Right cardiac atrium (tissue), 5 donors: ENCODE measurements around the gene UBE3A. TPM values are rescaled to one million over a fixed set of nuclear protein-coding genes. Genes with fewer than 3 reads are reported as not detected.

Experiments used
- ATAC-seq, 2 donors: fragments of 200-7000 bp; cut with Tn5 transposase; one replicate each; pipeline versions ENCODE4 v1.8.0 to v1.9.1; 2020; ENCODE audit warnings: moderate library complexity in 2 of 2, mild to moderate bottlenecking in 1 of 2
- DNase-seq, 3 donors: peaks; one replicate each; pipeline ENCODE4 v3.0.0-alpha.2; 2020
- H3K27ac ChIP-seq: one replicate; pipeline ENCODE4 v1.5.1; 2013; ENCODE audit warnings: mild to moderate bottlenecking, low read length, control low read depth, moderate library complexity
- H3K27me3 ChIP-seq: one replicate; pipeline ENCODE4 v1.6.1; 2013; ENCODE audit not compliant: control insufficient read depth, insufficient read depth
- H3K4me1 ChIP-seq: one replicate; pipeline ENCODE4 v1.6.1; 2013; ENCODE audit warnings: low read length; ENCODE audit not compliant: control insufficient read depth, insufficient read depth
- H3K4me3 ChIP-seq: one replicate; pipeline ENCODE4 v1.5.1; 2013; ENCODE audit warnings: low read length, control low read depth
- H3K9me3 ChIP-seq: one replicate; pipeline ENCODE4 v1.6.1; 2013; ENCODE audit warnings: low read length; ENCODE audit not compliant: control insufficient read depth
- WGBS: extraction: QIAGEN DNeasy Blood & Tissue Kit; methylation state at CpG from one replicate; pipeline ENCODE4 v1.1.7; 2013; 5-methylcytosine and 5-hydroxymethylcytosine counted together
- intact Hi-C, 4 donors: fragments of 100-400 bp; cut with DNase I; formaldehyde crosslinking; loops; one replicate each; pipeline versions ENCODE4 v1.11.0 to v1.14.0; 2022 to 2023
- polyA plus RNA-seq: library from polyadenylated mRNA; stranded (reverse); fragments of 200-250 nt; gene quantifications from one replicate; pipeline ENCODE4 v1.2.3, GENCODE V29; 2013
- total RNA-seq, 4 donors: library from RNA; stranded (reverse); fragmentation: NEBNext Ultra II Directional; extraction: Animal tissue kit (Norgen Biotek cat#: 25700); gene quantifications; one replicate each; pipeline ENCODE4 v1.2.1, GENCODE V29; 2021
- donor health status: healthy with polysubstance abuse.
- donor health status: DM: no; HTN: yes; CAD: no.
- donor health status: DM: no; HTN: no; CAD: no.
- donor health status: DM: no; HTN: yes; CAD: no; lungs with severe emphysema.
- donor health status: DM: yes; HTN: yes; CAD: no.

Gene UBE3A
- total and polyA plus RNA-seq, 5 donors, result 30.7 to 119 (median 106) TPM

DNA sequence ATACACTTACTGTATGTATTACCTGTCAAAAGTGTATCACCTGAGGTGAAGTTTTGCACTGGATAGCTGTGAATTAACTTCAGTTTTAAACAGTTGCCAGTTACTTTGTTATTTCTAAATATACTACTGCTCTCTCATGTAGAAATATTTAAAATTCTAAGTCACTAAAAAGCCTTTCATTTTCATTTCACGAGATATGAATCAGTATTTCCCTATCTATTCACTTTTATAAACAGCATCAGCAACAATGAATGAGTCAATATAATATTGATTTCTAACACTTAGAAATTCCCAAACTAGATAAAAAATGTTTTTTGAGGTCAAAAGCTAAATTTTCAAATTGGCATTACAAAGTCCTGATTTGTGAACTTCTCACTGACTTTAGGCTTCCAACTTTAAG lies 32.6 kb downstream of the UBE3A start:
- H3K9me3 ChIP-seq, result no peaks in the 10 kb centered on the region
- H3K27ac ChIP-seq, result no peak overlapping the region
- no peak for DNase-seq
- 92% methylated on average over 1 of the region's 1 CpG for WGBS
- intact Hi-C loops, result no loop called here
- no peak overlapping the region for H3K4me3 ChIP-seq
- no peaks in the 10 kb centered on the region for H3K27me3 ChIP-seq
- H3K4me1 ChIP-seq, result peaks cover 3% of the 10 kb centered on the region
- ATAC-seq, result no peak

DNA sequence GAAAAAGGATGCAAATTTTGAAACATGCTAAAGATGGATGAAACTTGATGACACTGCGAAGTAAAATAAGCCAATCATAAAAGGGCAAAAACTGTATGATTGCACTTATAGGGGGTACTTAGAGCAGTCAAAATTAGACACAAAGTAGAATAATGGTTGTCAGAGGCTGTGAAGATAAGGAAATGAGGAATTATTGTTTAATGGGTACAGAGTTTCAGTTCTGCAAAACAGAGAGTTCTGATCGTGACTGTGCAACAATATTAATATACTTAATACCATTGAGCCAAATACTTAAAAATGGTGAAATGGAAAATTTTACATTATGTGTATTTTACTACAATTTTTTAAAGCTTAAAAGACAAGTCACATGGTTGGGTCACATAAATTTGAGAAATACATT lies 35.1 kb downstream of the UBE3A start:
- no peak for ATAC-seq
- Histone ChIP-seq H3K27me3 (no peaks in the 10 kb centered on the region), H3K9me3 (no peaks in the 10 kb centered on the region), H3K27ac (no peak overlapping the region), H3K4me3 (no peak overlapping the region), H3K4me1 (no peaks in the 10 kb centered on the region)
- intact Hi-C loops, result no loop called here
- no peak for DNase-seq
- WGBS, result 95% methylated on average over 2 of the region's 2 CpGs

DNA sequence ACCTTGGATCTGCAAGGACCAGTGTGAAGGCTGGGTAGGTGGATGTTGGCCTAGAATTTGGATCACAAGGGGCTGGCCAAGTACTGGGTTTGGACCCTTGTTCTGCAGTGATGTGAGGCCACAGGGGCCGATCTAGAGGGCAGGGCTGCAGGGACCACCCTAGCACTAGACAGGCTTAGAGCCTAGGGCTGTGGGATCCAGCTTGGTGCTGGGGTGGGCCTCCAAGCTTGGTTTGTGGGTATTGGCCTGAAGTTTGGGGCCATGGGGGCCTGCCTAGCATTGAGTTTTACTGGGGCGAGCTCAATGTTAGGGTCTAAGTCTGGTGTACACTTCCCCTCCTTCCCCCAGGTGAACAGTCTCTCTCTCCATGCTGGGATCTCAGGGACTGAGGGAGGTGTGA lies 36.5 kb downstream of the UBE3A start:
- Histone ChIP-seq H3K4me3 (no peak overlapping the region), H3K4me1 (no peaks in the 10 kb centered on the region), H3K27me3 (no peaks in the 10 kb centered on the region), H3K9me3 (no peaks in the 10 kb centered on the region), H3K27ac (no peak overlapping the region)
- intact Hi-C loops, result no loop called here
- peak in 1 of 3 donors; percentile 15 for DNase-seq
- ATAC-seq, result peak in 1 of 2 donors; percentile 19
- WGBS, result 100% methylated on average over 2 of the region's 2 CpGs

DNA sequence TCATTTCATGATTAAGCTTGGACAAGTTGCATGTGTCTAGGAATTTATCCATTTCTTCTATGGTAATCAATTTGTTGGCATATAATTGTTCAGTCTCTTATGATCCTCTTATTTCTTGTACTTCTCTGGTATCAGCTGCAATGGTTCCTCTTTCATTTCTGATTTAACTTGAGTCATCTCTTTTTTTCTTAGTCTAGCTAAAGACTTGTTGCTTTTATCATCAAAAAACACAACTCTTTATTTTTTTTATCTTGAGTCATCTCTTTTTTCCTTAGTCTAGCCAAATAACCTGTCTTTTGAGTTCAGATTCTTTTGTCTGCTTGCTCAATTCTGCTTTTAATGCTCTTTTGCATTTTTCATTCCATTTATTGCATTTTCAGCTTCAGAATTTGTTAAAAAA lies 37.3 kb downstream of the UBE3A start:
- no peaks in the 10 kb centered on the region for H3K27me3 ChIP-seq
- no peaks in the 10 kb centered on the region for H3K4me1 ChIP-seq
- no peak overlapping the region for H3K4me3 ChIP-seq
- H3K9me3 ChIP-seq, result no peaks in the 10 kb centered on the region
- H3K27ac ChIP-seq, result no peak overlapping the region
- no peak for ATAC-seq
- no peak for DNase-seq
- intact Hi-C loops, result no loop called here

DNA sequence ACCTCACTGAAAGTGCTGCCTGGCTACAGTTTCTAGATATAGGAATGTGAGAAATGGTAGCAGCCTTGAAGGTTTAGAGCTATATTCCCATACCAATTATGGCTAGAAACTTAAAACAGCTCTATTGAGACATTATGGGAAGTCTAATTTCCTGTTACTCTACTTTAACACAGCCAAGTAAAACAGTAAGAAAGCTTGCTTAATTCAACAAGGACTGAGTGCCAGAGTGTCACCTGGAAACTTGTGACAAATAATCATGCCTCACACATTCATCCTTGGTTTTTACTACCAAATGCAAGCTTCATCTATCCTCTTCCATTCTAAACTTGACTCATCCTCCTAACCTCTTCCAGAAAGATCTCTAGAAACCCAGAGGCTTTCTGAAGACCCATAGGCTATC lies 41.7 kb downstream of the UBE3A start:
- intact Hi-C loops, result no loop called here
- Histone ChIP-seq H3K27ac (no peak overlapping the region), H3K27me3 (no peaks in the 10 kb centered on the region), H3K4me1 (peaks cover 2% of the 10 kb centered on the region), H3K4me3 (no peak overlapping the region), H3K9me3 (no peaks in the 10 kb centered on the region)
- DNase-seq (no peak), ATAC-seq (peak in 1 of 2 donors; percentile 56)

DNA sequence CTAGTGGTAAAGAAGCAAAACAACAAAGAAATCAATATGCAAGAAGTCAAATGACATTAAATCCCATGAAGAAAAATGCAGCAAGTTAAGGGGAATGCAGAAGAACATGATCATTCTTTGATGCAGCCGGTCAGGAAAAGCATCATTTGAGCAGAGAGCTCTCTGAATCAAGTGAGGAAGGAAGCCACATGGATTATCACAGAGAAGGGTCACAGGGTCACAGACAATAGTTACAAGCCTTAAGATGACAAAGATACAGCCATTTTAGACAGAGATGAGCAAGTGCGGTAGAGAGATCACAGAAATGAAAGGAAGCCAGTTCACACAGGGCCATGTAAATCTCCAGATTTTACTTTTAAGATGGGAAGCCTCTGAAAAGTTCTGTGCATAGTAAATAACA lies 43.9 kb downstream of the UBE3A start:
- H3K27me3 ChIP-seq, result no peaks in the 10 kb centered on the region
- intact Hi-C loops, result no loop called here
- no peaks in the 10 kb centered on the region for H3K9me3 ChIP-seq
- ATAC-seq, result no peak
- DNase-seq, result no peak
- H3K4me3 ChIP-seq, result no peak overlapping the region
- H3K4me1 ChIP-seq, result peaks cover 2% of the 10 kb centered on the region
- 51% methylated on average over 2 of the region's 2 CpGs for WGBS
- no peak overlapping the region for H3K27ac ChIP-seq

DNA sequence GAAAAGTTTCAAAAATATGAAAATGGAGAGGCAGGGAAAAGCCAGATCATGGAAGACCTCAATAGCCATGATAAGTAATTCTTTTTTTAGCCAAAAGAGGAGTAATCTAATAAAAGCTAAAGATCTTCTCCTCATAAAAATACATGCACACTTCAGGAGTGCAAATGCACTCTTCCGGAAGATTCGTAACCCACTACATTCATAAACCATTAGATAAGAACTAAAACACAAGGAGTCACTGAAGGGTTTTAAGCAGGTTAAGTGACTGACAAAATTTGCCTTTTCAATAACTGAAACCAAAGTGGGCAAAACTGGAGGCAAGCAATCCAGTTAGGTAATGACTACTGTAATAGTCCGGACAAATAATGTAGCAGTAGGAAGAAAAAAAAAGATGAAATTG lies 46.0 kb downstream of the UBE3A start:
- Histone ChIP-seq H3K4me3 (no peak overlapping the region), H3K27me3 (no peaks in the 10 kb centered on the region), H3K4me1 (peaks cover 2% of the 10 kb centered on the region), H3K27ac (no peak overlapping the region), H3K9me3 (no peaks in the 10 kb centered on the region)
- DNase-seq (no peak), ATAC-seq (no peak)
- 93% methylated on average over 3 of the region's 3 CpGs for WGBS
- intact Hi-C loops, result no loop called here

DNA sequence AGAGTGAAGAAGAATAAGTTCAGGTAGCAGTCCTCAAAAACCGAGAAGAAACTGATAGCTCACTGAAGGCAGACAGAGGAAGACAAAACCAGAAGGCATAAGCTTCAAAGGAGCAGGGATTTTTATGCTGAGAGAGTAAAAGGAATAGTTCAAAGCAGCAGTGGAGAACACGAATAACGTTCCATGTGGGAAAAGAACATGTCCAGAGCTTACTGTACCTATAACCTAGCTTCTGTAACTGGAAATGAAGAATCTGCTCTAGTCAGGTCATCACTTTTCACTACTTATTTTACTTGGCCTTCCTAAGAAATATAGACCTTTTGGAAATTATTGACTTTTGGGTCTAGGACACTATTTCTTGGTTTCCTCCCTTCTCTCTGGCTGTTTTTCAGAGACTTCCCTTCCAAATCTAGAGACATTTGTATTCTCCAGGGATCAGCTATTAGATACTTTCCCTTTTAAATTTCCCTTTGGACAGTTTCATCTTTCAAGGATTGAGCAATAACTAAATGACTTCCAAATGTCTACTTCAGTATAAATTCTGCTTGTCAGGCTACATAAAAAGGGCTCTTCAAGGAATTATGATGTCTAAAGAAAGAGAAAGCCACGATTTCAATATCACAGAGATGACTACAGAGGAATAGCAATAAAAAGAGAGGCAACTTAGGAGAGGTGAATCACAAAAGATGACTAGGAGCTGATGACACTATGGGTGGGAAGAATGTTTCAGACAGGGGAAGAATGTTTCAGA lies 46.7 kb downstream of the UBE3A start:
- ATAC-seq, result peak; percentile 36 to 52
- Histone ChIP-seq H3K4me3 (no peak overlapping the region), H3K4me1 (peaks cover 2% of the 10 kb centered on the region), H3K27me3 (no peaks in the 10 kb centered on the region), H3K9me3 (no peaks in the 10 kb centered on the region), H3K27ac (no peak overlapping the region)
- DNase-seq, result no peak
- 76% methylated on average over 4 of the region's 4 CpGs for WGBS
- intact Hi-C loops, result no loop called here

DNA sequence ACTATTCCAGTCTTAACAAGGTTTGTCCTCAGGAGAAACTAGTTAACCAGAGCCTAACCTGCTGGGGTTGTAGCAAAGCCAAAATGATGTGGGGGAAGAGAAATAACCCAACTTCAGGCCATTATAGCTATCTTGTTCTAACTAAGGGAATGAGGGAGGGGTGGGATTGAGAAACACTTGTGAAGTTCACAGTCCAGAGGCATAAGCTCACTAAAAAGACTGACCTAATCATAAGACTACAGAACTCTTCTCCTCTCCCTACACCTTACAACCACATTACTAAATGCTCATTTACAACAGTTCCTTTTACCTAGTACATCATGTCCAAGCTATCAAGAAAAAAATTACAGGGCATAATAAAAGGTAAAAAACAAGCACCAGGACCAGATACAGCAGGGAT lies 52.8 kb downstream of the UBE3A start:
- ATAC-seq (no peak), DNase-seq (no peak)
- Histone ChIP-seq H3K4me3 (no peak overlapping the region), H3K27me3 (no peaks in the 10 kb centered on the region), H3K4me1 (no peaks in the 10 kb centered on the region), H3K9me3 (no peaks in the 10 kb centered on the region), H3K27ac (no peak overlapping the region)
- intact Hi-C loops, result no loop called here

DNA sequence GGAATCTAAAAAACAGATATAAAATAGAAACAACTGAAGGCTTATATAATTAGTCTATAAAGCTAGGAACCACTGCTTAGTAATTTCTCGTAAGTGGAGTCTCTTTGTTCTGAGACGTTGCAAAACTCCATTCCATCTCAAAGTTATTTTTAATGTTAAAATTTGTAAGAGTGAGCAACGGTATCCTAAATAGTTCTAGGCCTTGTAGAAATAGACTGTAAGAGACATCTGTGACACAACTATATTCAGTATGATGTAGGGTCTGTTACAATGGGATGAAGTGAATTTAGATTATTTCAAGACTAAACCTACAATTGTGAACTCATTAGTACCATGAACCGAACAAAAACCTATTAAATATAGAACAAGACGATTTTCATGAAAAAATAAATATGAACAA lies 57.2 kb downstream of the UBE3A start:
- Histone ChIP-seq H3K9me3 (no peaks in the 10 kb centered on the region), H3K4me1 (no peaks in the 10 kb centered on the region), H3K4me3 (no peak overlapping the region), H3K27me3 (no peaks in the 10 kb centered on the region), H3K27ac (no peak overlapping the region)
- DNase-seq (no peak), ATAC-seq (no peak)
- 85% methylated on average over 5 of the region's 5 CpGs for WGBS
- intact Hi-C loops, result no loop called here

DNA sequence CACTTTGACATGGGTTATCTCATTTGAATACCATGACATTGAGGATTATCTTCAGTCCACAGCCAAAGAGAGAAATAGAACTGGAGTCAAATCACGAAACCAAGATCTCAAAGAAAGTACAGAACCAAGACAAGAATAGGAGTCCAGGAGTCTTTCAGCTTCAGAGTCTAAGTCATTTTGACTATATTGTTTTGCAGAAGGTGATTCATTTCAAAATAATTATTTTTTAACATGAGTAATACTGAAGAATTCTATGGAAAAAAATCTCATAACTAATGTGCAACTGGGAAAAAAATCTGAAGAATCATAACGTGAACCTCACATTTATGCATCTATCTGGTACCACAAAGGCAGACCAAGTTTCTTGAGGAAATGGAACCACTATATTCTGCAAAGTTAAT lies 60.3 kb downstream of the UBE3A start:
- H3K27ac ChIP-seq, result no peak overlapping the region
- H3K4me1 ChIP-seq, result peaks cover 2% of the 10 kb centered on the region
- DNase-seq (no peak), ATAC-seq (no peak)
- no peak overlapping the region for H3K4me3 ChIP-seq
- whole genome bisulfite sequencing, result 80% methylated on average over 2 of the region's 2 CpGs
- intact Hi-C loops, result no loop called here
- no peaks in the 10 kb centered on the region for H3K27me3 ChIP-seq
- H3K9me3 ChIP-seq, result no peaks in the 10 kb centered on the region

DNA sequence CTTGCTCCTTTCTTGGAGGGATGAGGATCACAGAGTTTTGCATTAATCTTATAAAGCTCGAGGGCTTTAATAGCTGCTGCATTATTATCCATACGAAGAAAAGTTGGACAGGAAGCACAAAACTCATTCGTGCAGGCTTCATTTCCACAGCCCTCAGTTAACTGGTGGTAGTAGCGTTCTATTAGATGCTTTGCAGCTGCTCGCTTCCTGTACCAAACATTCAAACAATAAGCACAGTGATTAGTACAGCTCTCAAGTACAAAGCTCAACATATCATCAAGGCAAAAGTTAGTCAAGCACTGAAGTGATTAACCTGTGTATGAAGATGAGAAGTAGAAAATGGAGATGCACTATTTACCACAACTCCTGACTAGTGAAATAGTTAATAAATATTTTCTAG lies 63.3 kb downstream of the UBE3A start:
- Histone ChIP-seq H3K4me3 (no peak overlapping the region), H3K27ac (no peak overlapping the region), H3K4me1 (peaks cover 2% of the 10 kb centered on the region), H3K9me3 (no peaks in the 10 kb centered on the region), H3K27me3 (no peaks in the 10 kb centered on the region)
- DNase-seq (no peak), ATAC-seq (no peak)
- 52% methylated on average over 5 of the region's 5 CpGs for WGBS
- intact Hi-C loops, result no loop called here
